IgD-negative memory B cell (primary cell): ENCODE measurements around the gene RSPH10B. TPM values are rescaled to one million over a fixed set of nuclear protein-coding genes. Genes with fewer than 3 reads are reported as not detected.
A peak's percentile ranks its signal among the peaks of the same experiment; 100 is the strongest.
"Not testable (repeated sequence)": the region's sequence is repeated elsewhere in the genome, so short reads cannot be mapped to it uniquely, and the experiment has no call there.

Experiments
- H3K27ac Mint-ChIP-seq, 3 donors: one replicate each; pipeline ENCODE4 v1.8.0; 2020 to 2022; ENCODE audit warnings: mild to moderate bottlenecking in 3 of 3, mixed read lengths in 3 of 3, moderate library complexity in 1 of 3
- H3K27me3 Mint-ChIP-seq: one replicate; pipeline ENCODE4 v1.8.0; 2021; ENCODE audit warnings: mixed read lengths
- H3K36me3 Mint-ChIP-seq: one replicate; pipeline ENCODE4 v1.8.0; 2020; ENCODE audit warnings: mild to moderate bottlenecking, mixed read lengths
- H3K4me1 Mint-ChIP-seq, 3 donors: one replicate each; pipeline ENCODE4 v1.8.0; 2020 to 2022; ENCODE audit warnings: mixed read lengths in 3 of 3, mild to moderate bottlenecking in 1 of 3
- H3K4me3 Mint-ChIP-seq, 4 donors: one replicate each; pipeline ENCODE4 v1.8.0; 2020 to 2022; ENCODE audit warnings: mild to moderate bottlenecking in 4 of 4, mixed read lengths in 4 of 4, moderate library complexity in 3 of 4
- H3K9me3 Mint-ChIP-seq, 3 donors: one replicate each; pipeline ENCODE4 v1.8.0; 2020 to 2021; ENCODE audit warnings: mixed read lengths in 3 of 3, mild to moderate bottlenecking in 1 of 3
- polyA plus RNA-seq: library from polyadenylated mRNA; unstranded; fragments of 300-500 nt; fragmentation: Illumina TruSeq; gene quantifications from one replicate; pipeline ENCODE4 v1.2.3, GENCODE V29; 2021

Gene RSPH10B
- polyA plus RNA-seq, 1 donor from 2014 or later = not detected

- H3K36me3 Mint-ChIP-seq, H3K4me3 Mint-ChIP-seq, H3K9me3 Mint-ChIP-seq, H3K27me3 Mint-ChIP-seq, H3K4me1 Mint-ChIP-seq, H3K27ac Mint-ChIP-seq: not testable (repeated sequence)
Measured at GRCh38 chr7:5890244-5890643, 80.2 kb downstream of the RSPH10B start.

- H3K27ac Mint-ChIP-seq, H3K27me3 Mint-ChIP-seq, H3K4me1 Mint-ChIP-seq, H3K4me3 Mint-ChIP-seq, H3K36me3 Mint-ChIP-seq, H3K9me3 Mint-ChIP-seq: not testable (repeated sequence)
Measured at GRCh38 chr7:5888021-5888420, 82.5 kb downstream of the RSPH10B start.

- peak overlapping the region in 1 of 3 donors; percentile 27 for H3K27ac Mint-ChIP-seq
- H3K27me3 Mint-ChIP-seq, H3K4me1 Mint-ChIP-seq, H3K9me3 Mint-ChIP-seq, H3K36me3 Mint-ChIP-seq, H3K4me3 Mint-ChIP-seq: not testable (repeated sequence)
Measured at GRCh38 chr7:5884431-5884830, 86.1 kb downstream of the RSPH10B start.

GRCh38 chr7:5880106-5880505 is 90.4 kb downstream of the RSPH10B start:
- not testable (repeated sequence) for H3K4me1 Mint-ChIP-seq, H3K36me3 Mint-ChIP-seq, H3K4me3 Mint-ChIP-seq, H3K9me3 Mint-ChIP-seq, H3K27ac Mint-ChIP-seq, H3K27me3 Mint-ChIP-seq

- H3K36me3 Mint-ChIP-seq, H3K4me3 Mint-ChIP-seq, H3K9me3 Mint-ChIP-seq, H3K27ac Mint-ChIP-seq, H3K4me1 Mint-ChIP-seq, H3K27me3 Mint-ChIP-seq: not testable (repeated sequence)
Measured at GRCh38 chr7:5879591-5879990, 90.9 kb downstream of the RSPH10B start.

Other genes with a start within 250 kb of the RSPH10B start
- 31.6 TPM for gene RNF216, start 189.0 kb downstream of the RSPH10B start, polyA plus RNA-seq
- not detected for gene OCM, start 89.9 kb downstream of the RSPH10B start, polyA plus RNA-seq
- 39.9 TPM for gene CCZ1, start 72.0 kb downstream of the RSPH10B start, polyA plus RNA-seq
- 14.2 TPM for gene PMS2, start 38.4 kb upstream of the RSPH10B start, polyA plus RNA-seq
- 25.9 TPM for gene AIMP2, start 38.6 kb upstream of the RSPH10B start, polyA plus RNA-seq
- 0.24 TPM for gene ANKRD61, start 60.7 kb upstream of the RSPH10B start, polyA plus RNA-seq
- gene EIF2AK1, start 88.5 kb upstream of the RSPH10B start, polyA plus RNA-seq = 128 TPM
- gene USP42, start 134.3 kb upstream of the RSPH10B start, polyA plus RNA-seq = 11.9 TPM